H1 (cell line): ENCODE data around the gene NBL1. TPM values are rescaled to one million over a fixed set of nuclear protein-coding genes. Genes with fewer than 3 reads are reported as not detected.

Experiments used
- CHD7 ChIP-seq: fragments of 300-600 bp; sonication (generic); IDR thresholded peaks from 2 replicates; pipeline ENCODE4 v1.7.1; 2012; ENCODE audit warnings: low read length, moderate library complexity, mild to moderate bottlenecking, inconsistent platforms; ENCODE audit not compliant: insufficient replicate concordance
- polyA plus RNA-seq, 7 experiments: library from polyadenylated mRNA; depleted of rRNA in 3 of 7; stranded (reverse) in 5 of 7; unstranded in 2 of 7; fragments of >200 nt in 5 of 7; fragments of 200-250 nt in 2 of 7; gene quantifications; 1 replicate in 5 of 7; 2 replicates in 1 of 7; 4 replicates in 1 of 7; pipeline versions ENCODE4 v1.2.1 to v1.2.3, GENCODE V29; 2011 to 2013; ENCODE audit warnings: missing spikeins in 2 of 7, mixed read lengths in 2 of 7
- total RNA-seq: library from RNA; stranded (reverse); fragmentation: NEBNext Ultra II Directional; extraction: Animal tissue kit (Norgen Biotek cat#: 25700); gene quantifications from 2 replicates; pipeline ENCODE4 v1.2.1, GENCODE V29; 2021

The NBL1 gene
- total and polyA plus RNA-seq, 2 of the 8 experiments (the other 6 are each of a cell fraction or from before 2014, with no cell fraction given): 8.7 to 9.7 TPM

GRCh38 chr1:19616489-19616888 lies 27.6 kb upstream of the NBL1 start (continued):
- TF ChIP-seq CHD7: no peak
- TF ChIP-seq, all 59 proteins: peak for 0
